K562 (cell line): ENCODE data around the gene SHISA7. TPM values are rescaled to one million over a fixed set of nuclear protein-coding genes. Genes with fewer than 3 reads are reported as not detected.

ENCODE experiments used
- CBFA2T3 ChIP-seq: fragments of 450-650 bp; IDR thresholded peaks from 2 replicates; pipeline ENCODE4 v1.6.1; 2017
- CC2D1A ChIP-seq: fragments of 450-650 bp; IDR thresholded peaks from 2 replicates; pipeline ENCODE4 v1.6.1; 2017; ENCODE audit warnings: mild to moderate bottlenecking
- CEBPG ChIP-seq, 3 experiments: fragments of 200-800 bp in 1 of 3; sonication (Bioruptor generic) in 1 of 3; sonication (generic) in 1 of 3; formaldehyde crosslinking in 1 of 3; IDR thresholded peaks in 2 of 3; conservative IDR thresholded peaks in 1 of 3; 2 replicates each; pipeline versions ENCODE4 v1.6.1 to v1.8.0; 2016 to 2022; ENCODE audit warnings: missing compliant biosample characterization in 2 of 3, missing genetic modification characterization in 2 of 3, mild to moderate bottlenecking in 1 of 3, missing genetic modification reagents in 1 of 3
- EGR1 ChIP-seq: fragments of 450-650 bp; conservative IDR thresholded peaks from 2 replicates; pipeline ENCODE4 v1.6.1; 2017; ENCODE audit warnings: mild to moderate bottlenecking
- GTF2F1 ChIP-seq: IDR thresholded peaks from 2 replicates; pipeline ENCODE4 v1.6.1; 2011; ENCODE audit warnings: low read depth, low read length, improper control_type of control experiment
- MCM7 ChIP-seq, 2 experiments: fragments of 450-650 bp; IDR thresholded peaks; 2 replicates each; pipeline ENCODE4 v1.6.1; 2016 to 2018
- MEF2D ChIP-seq: conservative IDR thresholded peaks from 2 replicates; pipeline ENCODE4 v1.6.1; 2016; ENCODE audit warnings: low read depth, missing genetic modification characterization, missing compliant biosample characterization
- NCOA2 ChIP-seq, 2 experiments: fragments of 450-650 bp; IDR thresholded peaks; 2 replicates each; pipeline ENCODE4 v1.6.1; 2018; ENCODE audit warnings: mild to moderate bottlenecking in 2 of 2, moderate library complexity in 1 of 2; ENCODE audit not compliant: partially characterized antibody in 2 of 2
- NCOA6 ChIP-seq: fragments of 450-650 bp; IDR thresholded peaks from 2 replicates; pipeline ENCODE4 v1.6.1; 2017; ENCODE audit warnings: mild to moderate bottlenecking
- PHF8 ChIP-seq: fragments of 200-600 bp; sonication (generic); IDR thresholded peaks from 2 replicates; pipeline ENCODE4 v1.6.1; 2012; ENCODE audit warnings: mixed run types, mild to moderate bottlenecking, inconsistent platforms, low read length, moderate library complexity, borderline replicate concordance
- PRMT5 ChIP-seq: sonication (generic); formaldehyde crosslinking; IDR thresholded peaks from 2 replicates; pipeline ENCODE4 v1.5.0; 2020; ENCODE audit warnings: missing genetic modification reagents
- PRPF4 ChIP-seq: fragments of 200-400 bp; formaldehyde crosslinking; IDR thresholded peaks from one replicate; pipeline ENCODE4 v1.6.1; 2017; ENCODE audit warnings: low read length, low read depth, mild to moderate bottlenecking; ENCODE audit not compliant: insufficient read depth, poor library complexity, severe bottlenecking
- SMARCA5 ChIP-seq: fragments of 450-650 bp; IDR thresholded peaks from 2 replicates; pipeline ENCODE4 v1.6.1; 2016
- TFAM ChIP-seq: fragments of 250-450 bp; sonication (Bioruptor Pico); conservative IDR thresholded peaks from 2 replicates; pipeline ENCODE4 v1.5.0; 2021; ENCODE audit warnings: mild to moderate bottlenecking, moderate library complexity
- ZFPM2 ChIP-seq: fragments of 250-450 bp; sonication (Bioruptor Pico); IDR thresholded peaks from 2 replicates; pipeline ENCODE4 v1.5.1; 2022; ENCODE audit warnings: mild to moderate bottlenecking
- ZNF23 ChIP-seq: fragments of 250-450 bp; sonication (Bioruptor Pico); IDR thresholded peaks from 2 replicates; pipeline ENCODE4 v1.4.0; 2020; ENCODE audit warnings: mild to moderate bottlenecking
- ZNF239 ChIP-seq: fragments of 250-450 bp; sonication (Bioruptor Pico); IDR thresholded peaks from 2 replicates; pipeline ENCODE4 v1.4.0; 2020; ENCODE audit warnings: mild to moderate bottlenecking
- ZNF79 ChIP-seq: fragments of 250-450 bp; sonication (Bioruptor Pico); IDR thresholded peaks from 2 replicates; pipeline ENCODE4 v1.4.0; 2020; ENCODE audit warnings: low read depth, mild to moderate bottlenecking, moderate library complexity
- polyA plus RNA-seq, 8 experiments: library from polyadenylated mRNA; depleted of rRNA in 4 of 8; stranded (reverse) in 5 of 8; unstranded in 3 of 8; fragments of >200 nt; fragmentation: Nextera tagmentation in 2 of 8; fragmentation: Illumina TruSeq in 1 of 8; extraction: Ambion mirVana in 2 of 8; extraction: Trizol in 1 of 8; gene quantifications; 2 replicates each; pipeline versions ENCODE4 v1.2.1 to v1.2.3, GENCODE V29; 2011 to 2014; ENCODE audit warnings: inconsistent platforms in 1 of 8, missing spikeins in 1 of 8
- total RNA-seq, 7 experiments: library from RNA; depleted of rRNA in 6 of 7; stranded (reverse); fragments of >200 nt in 6 of 7; fragmentation: Illumina TruSeq in 2 of 7; extraction: Trizol in 2 of 7; gene quantifications; 2 replicates each; pipeline versions ENCODE4 v1.2.1 to v1.2.3, GENCODE V29; 2011 to 2021; ENCODE audit warnings: low replicate concordance in 1 of 7
- TF ChIP-seq, protein P1 (sequence below): fragments of 200-400 bp; formaldehyde crosslinking; IDR thresholded peaks from 2 replicates; pipeline ENCODE4 v1.6.1; 2017; ENCODE audit warnings: mild to moderate bottlenecking, low read depth, low read length, moderate library complexity
- TF ChIP-seq, protein P2 (sequence below), 2 experiments: fragments of 450-650 bp in 1 of 2; sonication (generic) in 1 of 2; formaldehyde crosslinking in 1 of 2; IDR thresholded peaks in 1 of 2; conservative IDR thresholded peaks in 1 of 2; 2 replicates each; pipeline versions ENCODE4 v1.6.1 to v1.8.1; 2016 to 2023; ENCODE audit warnings: mild to moderate bottlenecking in 2 of 2, moderate library complexity in 2 of 2, inconsistent platforms in 1 of 2, missing genetic modification reagents in 1 of 2

The SHISA7 gene
- total and polyA plus RNA-seq, 9 of the 15 experiments (the other 6 are each of a cell fraction or from before 2014, with no cell fraction given), result 0.01 to 0.40 (median 0.07) TPM

GRCh38 chr19:55431183-55431582 lies 11.9 kb downstream of the SHISA7 start (continued):
- TF ChIP-seq, protein P1, sequence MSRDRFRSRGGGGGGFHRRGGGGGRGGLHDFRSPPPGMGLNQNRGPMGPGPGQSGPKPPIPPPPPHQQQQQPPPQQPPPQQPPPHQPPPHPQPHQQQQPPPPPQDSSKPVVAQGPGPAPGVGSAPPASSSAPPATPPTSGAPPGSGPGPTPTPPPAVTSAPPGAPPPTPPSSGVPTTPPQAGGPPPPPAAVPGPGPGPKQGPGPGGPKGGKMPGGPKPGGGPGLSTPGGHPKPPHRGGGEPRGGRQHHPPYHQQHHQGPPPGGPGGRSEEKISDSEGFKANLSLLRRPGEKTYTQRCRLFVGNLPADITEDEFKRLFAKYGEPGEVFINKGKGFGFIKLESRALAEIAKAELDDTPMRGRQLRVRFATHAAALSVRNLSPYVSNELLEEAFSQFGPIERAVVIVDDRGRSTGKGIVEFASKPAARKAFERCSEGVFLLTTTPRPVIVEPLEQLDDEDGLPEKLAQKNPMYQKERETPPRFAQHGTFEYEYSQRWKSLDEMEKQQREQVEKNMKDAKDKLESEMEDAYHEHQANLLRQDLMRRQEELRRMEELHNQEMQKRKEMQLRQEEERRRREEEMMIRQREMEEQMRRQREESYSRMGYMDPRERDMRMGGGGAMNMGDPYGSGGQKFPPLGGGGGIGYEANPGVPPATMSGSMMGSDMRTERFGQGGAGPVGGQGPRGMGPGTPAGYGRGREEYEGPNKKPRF, result no peak
- no peak for TF ChIP-seq NCOA2 (IDR thresholded peaks at IDR 0.05; ENCODE audit: partially characterized antibody in 2 of 2)
- TF ChIP-seq GTF2F1, result no peak
- no peak for TF ChIP-seq ZNF239
- TF ChIP-seq PRPF4, result no peak
- no peak for TF ChIP-seq SMARCA5
- no peak for TF ChIP-seq ZFPM2
- TF ChIP-seq, protein P2, sequence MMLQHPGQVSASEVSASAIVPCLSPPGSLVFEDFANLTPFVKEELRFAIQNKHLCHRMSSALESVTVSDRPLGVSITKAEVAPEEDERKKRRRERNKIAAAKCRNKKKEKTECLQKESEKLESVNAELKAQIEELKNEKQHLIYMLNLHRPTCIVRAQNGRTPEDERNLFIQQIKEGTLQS (IDR thresholded peaks at IDR 0.05), result peak; percentile 82
- TF ChIP-seq, protein P2 (CRISPR knock-in tag; conservative IDR thresholded peaks at IDR 0.05), result no peak
- no peak for TF ChIP-seq PRMT5
- no peak for TF ChIP-seq PHF8
- no peak for TF ChIP-seq CBFA2T3
- no peak for TF ChIP-seq TFAM (CRISPR knock-in tag)
- no peak for TF ChIP-seq ZNF23 (CRISPR knock-in tag)
- no peak for TF ChIP-seq ZNF79 (CRISPR knock-in tag)
- TF ChIP-seq MCM7 (IDR thresholded peaks at IDR 0.05), result no peak
- TF ChIP-seq EGR1, result no peak
- no peak for TF ChIP-seq NCOA6
- TF ChIP-seq MEF2D (tag), result no peak
- TF ChIP-seq CC2D1A, result no peak
- TF ChIP-seq CEBPG (CRISPR knock-in tag; IDR thresholded peaks at IDR 0.05), result no peak
- TF ChIP-seq CEBPG (tag; conservative IDR thresholded peaks at IDR 0.05 in 1 of 2, IDR thresholded peaks at IDR 0.05 in 1 of 2), result peak in 1 of 2 experiments; percentile 39; a peak in 1 of 4 replicates
- TF ChIP-seq, all 486 proteins: peak for 5
